ENCODE results near the gene LTBR.
A peak's percentile ranks its signal among the peaks of the same experiment; 100 is the strongest.

LTBR gene

DNA sequence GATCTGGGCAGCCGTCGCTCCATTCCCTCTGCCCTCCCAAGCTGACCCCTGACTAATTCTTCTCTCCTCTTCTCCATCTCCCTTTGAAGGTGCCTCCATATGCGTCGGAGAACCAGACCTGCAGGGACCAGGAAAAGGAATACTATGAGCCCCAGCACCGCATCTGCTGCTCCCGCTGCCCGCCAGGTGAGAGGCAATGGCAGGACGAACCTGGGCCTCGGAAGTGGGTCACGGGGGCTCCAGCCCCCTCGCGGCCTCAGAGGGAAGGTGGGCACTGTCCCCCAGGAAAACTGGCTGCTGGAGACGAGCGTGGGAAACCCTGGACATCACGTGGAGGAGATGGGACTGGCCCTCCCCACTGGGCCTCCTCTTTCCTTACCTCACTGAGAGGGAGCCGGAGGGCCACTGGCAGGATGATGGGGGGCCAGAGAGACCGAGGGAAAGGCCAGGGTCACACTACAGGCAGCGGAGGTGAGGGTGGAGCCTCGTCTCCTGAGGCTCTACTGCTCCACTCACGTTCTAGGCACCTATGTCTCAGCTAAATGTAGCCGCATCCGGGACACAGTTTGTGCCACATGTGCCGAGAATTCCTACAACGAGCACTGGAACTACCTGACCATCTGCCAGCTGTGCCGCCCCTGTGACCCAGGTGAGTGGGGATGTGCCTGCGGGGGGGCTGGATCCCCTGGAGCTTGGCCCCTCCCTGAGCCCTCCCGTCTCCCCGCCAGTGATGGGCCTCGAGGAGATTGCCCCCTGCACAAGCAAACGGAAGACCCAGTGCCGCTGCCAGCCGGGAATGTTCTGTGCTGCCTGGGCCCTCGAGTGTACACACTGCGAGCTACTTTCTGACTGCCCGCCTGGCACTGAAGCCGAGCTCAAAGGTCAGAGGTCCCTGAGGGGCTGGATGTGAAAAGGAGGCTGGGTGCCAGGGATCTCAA is 806 bp downstream of the LTBR start:
- no peak for DNase-seq (ENCODE audit: low spot score)

DNA sequence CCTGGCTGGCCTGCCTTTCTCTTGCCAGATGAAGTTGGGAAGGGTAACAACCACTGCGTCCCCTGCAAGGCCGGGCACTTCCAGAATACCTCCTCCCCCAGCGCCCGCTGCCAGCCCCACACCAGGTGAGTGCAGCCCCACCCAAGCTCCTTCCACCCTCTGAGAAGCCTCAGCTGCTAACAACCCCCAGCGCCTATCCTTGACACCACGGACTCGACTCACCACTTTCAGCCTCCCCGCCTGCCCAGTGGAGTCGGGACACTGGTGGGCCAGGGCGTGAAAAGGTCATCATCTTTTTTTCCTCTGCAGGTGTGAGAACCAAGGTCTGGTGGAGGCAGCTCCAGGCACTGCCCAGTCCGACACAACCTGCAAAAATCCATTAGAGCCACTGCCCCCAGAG is 2.1 kb downstream of the LTBR start:
- DNase-seq (ENCODE audit: low spot score), result no peak

DNA sequence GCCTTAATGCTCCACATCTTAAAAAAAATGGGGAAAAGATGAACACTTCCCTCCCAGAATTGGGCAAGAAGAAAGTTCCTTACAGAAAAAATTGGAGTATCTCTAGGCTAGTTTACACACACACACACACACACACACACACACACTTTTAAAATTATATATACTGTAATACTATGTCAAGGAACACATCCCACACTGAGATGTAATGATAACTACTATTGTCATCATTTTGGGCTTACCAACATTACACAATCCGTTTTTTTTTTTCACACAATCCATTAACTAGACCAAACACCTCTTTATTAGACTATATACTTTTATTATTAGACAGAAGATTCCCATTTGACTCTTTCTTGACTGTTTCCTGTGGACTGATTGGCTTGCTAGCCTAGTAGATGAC is 2.5 kb downstream of the LTBR start:
- DNase-seq (ENCODE audit: low spot score), result no peak

DNA sequence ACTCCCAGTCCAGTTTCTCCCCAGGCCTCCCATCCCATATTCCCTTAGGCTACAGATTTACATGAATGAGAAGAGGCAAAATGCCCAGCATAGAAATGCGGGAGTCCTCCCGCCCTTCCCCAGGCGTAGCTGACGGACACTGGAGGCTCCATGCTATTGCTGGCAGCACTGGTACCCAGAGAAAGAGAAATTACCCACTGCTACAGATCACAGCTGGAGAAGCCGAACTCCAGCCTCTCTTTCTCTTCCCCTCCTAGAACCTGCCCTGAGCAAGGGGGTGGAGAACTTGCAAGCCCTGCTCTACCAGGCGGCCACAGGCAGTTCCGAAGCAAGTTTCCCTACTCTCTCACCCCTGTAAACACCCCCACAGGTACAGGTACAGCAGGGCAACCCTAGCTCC is 3.6 kb downstream of the LTBR start:
- DNase-seq (ENCODE audit: low spot score), result no peak

DNA sequence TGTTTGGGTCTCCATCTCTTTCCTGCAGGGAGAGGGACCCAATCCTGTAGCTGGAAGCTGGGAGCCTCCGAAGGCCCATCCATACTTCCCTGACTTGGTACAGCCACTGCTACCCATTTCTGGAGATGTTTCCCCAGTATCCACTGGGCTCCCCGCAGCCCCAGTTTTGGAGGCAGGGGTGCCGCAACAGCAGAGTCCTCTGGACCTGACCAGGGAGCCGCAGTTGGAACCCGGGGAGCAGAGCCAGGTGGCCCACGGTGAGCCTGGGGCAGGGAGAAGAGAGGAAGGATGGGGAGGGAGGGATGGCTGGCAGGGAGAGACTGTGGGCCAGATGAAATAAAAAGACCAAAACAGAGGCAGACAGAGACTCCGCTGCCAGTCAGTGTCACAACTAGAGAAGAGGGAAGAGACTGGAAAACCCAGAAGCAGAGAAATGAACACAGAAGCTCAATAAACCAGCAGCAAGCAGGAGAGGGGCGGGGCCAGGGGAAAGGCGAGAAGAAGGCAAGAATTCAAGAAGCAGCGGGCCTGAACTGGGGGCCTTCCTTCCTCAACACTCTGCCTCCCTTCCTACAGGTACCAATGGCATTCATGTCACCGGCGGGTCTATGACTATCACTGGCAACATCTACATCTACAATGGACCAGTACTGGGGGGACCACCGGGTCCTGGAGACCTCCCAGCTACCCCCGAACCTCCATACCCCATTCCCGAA is 6.3 kb downstream of the LTBR start:
- no peak for DNase-seq (ENCODE audit: low spot score)

DNA sequence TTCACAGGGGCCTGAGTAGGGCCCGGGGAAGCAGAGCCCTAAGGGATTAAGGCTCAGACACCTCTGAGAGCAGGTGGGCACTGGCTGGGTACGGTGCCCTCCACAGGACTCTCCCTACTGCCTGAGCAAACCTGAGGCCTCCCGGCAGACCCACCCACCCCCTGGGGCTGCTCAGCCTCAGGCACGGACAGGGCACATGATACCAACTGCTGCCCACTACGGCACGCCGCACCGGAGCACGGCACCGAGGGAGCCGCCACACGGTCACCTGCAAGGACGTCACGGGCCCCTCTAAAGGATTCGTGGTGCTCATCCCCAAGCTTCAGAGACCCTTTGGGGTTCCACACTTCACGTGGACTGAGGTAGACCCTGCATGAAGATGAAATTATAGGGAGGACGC is 7.1 kb downstream of the LTBR start:
- DNase-seq (ENCODE audit: low spot score), result no peak

DNA sequence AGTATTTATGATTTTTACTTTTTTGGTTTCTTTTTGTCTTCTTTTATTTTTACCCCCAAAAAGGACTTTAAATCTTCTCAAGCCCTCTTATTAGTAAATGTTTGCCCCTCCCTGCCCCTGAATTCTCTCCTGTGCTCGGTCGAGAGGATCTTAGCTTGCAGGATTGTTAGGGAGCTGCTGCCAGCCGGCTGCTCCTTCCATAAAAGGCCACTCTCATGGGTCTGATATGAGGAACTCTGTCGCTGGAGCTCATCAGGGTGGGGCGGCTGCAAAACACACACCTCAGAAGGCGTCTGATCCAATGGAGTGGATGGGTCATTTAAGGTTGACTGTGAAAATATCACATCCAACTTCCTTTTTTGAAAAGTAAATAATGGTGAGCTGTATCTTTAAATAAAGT is 8.5 kb downstream of the LTBR start:
- DNase-seq (ENCODE audit: low spot score), result no peak

DNA sequence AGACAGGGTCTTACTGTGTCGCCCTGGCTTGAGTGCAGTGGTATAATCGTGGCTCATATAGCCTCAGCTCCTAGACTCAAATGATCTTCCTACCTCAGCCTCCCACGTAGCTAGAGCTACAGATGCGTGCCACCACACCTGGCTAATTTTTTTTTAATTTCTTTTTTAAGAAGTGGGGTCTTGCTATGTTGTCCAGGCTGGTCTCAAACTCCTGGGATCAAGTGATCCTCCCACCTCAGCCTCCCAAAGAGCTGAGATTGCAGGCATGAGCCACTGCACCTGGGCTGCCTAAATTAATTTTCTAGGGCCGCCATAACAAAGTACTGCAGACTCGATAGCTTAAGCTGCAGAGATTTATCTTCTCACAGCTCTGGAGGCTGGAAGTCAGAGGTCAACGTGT is 9.1 kb downstream of the LTBR start:
- no peak for DNase-seq (ENCODE audit: low spot score)

DNA sequence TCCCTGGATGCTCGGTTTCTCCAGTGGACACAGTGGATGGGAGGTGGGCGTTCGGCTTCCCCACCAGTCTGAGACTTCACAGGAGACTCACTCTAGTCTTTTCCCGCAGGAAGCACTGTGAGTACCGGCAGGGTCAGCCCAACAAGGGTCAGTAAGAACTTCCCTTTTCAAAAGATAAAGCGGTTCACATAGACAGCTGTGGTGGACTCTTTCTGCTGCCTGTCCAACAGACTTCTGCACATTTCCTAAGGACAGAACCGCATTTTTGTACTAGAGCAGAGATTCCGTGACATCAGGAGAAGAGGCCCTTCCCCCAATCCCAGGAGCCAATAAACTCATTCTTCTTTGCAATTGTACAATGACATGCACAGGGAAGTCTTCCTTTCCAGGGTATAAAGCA is 10.4 kb downstream of the LTBR start:
- DNase-seq (ENCODE audit: low spot score), result no peak

DNA sequence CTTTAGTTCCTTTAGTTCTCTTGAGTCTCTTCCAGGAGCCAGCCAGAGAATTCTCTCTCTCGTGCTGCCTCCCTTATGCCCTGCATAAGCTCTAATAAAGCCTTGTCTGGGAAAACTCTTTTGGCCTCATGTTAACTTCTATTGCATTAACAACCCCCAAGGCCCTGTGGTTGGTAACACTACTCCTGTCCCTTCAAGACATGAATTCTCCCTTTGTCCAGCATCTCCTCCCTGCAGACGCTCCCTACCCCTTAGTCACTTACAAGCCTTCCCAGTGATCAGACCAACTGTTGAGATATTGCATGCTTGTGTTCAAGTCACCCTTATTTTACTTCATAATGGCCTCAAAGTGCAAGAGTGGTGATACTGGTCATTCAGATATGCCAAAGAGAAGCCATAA is 12.1 kb downstream of the LTBR start:
- no peak for DNase-seq (ENCODE audit: low spot score)

DNA sequence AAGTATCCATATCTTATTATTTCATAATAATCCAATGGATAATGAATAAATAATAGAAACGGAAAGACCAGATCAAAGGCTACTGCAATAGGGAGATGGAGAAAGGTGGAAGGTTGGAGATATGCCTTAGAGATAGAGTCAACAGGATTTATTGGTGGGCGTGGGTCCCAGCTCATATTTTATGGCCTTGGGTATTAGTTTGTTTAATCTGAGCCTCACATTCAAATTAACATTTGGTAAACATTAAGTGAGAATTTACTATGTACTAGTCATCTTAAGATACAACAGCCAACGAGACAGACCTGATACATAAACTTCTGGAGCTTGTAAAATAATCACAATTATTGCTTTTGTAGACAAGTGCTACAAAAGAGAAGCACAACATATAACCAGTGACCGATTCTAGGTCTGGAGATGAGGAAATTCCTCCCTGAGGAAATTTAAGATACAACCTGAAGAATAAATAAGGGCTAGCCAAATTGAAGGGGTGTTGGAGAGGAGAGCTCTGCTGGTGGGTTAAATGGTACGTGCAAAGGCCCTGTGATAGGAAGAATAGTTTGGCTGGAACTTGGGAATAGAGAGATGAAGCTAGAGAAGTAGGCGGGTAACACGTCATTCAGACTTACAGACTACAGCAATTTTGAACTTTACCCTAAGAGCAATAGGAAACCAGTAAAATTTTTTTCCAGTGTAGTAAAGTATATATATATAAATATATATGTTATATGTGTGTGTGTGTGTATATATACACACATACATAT is 16.1 kb downstream of the LTBR start:
- DNase-seq (ENCODE audit: low spot score), result no peak

DNA sequence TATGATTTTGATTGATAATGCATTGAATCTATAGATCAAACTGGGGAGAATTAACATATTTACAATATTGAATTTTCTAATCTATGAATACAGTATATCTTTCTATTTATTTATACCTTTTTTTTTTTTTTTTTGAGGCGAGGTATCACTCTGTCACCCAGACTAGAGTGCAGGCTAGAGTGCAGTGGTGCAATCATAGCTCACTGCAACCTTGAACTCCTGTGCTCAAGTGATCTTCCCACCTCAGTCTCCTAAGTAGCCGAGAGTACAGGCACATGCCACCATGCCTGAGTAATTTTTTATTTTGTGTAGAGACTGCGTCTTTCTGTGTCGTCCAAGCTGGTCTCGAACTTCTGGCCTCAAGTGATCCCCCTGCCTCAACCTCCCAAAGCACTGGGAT is 20.4 kb downstream of the LTBR start:
- no peak for DNase-seq (ENCODE audit: low spot score)

DNA sequence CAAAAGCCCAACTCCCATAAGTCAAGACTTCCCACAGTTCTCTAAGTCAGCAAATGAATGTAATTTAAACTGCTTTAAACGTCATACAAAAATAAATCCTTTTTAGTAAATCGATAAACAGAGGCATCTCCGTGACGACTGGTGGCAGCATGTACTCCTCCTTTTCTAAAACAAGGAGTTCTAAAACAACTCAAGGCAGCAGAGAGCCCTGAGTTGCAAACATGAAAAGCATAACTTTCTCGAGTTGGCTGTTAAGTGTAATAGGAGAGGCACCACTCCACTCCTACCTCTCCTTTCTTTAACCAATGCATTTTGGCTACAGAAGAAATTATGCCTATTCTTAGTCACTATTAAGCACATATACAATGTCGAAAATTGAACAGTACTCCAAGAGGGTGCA is 22.0 kb downstream of the LTBR start:
- no peak for DNase-seq (ENCODE audit: low spot score)

DNA sequence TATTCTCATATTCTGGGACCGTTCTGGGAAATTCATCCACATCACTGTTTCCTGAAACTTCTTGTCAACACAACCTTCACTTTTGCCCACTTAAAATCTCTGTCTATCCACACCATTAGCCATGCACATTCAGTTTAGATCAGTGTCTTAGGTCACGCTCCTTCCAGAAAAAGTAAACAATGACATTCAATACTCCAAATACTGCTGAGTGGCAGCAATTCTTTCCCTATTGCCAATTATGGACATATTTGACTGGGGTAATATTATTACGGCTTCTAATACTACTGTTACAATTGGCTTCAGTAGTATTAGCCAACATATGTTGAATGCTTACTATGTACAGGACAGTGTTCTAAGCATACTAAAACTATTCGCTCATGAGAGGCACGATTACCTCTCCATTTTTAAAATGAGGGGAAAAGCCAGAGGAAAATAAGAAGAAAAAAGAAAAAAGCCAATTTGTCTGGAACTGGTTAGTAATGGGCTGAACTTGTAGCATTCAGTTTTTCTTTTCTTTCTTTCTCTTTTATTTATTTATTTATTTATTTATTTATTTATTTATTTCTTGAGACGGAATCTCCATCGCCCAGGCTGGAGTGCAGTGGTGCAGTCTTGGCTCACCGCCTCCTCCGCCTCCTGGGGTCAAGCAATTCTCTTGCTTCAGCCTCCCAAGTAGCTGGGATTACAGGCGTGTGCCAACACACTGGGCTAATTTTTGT is 23.4 kb downstream of the LTBR start:
- no peak for DNase-seq (ENCODE audit: low spot score)

DNA sequence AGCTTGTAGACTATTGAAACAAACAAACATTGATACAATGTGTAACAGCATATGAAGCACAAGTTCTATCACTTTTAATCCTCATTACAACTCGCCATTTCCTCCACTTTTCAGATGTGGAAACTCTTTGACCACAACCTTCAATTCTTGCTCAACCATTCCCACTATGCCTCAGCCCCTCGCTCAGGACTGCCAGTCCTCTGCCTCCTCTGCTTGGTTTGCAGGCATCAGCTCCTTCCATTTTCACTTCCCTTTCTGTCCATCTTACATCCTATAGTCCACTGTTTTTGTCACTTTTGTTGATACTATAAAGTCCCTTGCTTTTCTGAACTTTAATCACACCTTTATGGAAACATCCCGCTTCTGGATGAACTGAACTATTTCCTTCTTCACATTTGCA is 32.6 kb downstream of the LTBR start:
- DNase-seq (ENCODE audit: low spot score), result peak; percentile 50

DNA sequence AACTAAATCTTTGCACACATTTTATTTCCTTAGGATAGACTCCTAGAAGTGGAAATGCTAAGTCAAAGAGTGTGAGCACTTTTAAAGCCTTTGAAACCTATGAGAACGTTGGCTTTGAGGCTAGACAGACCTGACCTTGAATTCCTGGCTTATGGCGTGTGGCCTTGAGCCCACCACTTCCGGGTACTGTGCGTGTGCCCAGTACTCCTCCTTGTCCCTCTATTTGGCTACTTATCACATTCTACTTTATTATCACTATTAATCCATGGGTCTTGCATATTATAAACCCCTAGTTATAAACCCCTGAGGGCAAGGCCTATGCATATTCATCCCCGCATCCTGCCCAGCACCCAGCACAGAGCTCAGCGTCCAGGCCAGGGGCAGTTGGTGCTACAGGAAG is 34.8 kb downstream of the LTBR start:
- no peak for DNase-seq (ENCODE audit: low spot score)

DNA sequence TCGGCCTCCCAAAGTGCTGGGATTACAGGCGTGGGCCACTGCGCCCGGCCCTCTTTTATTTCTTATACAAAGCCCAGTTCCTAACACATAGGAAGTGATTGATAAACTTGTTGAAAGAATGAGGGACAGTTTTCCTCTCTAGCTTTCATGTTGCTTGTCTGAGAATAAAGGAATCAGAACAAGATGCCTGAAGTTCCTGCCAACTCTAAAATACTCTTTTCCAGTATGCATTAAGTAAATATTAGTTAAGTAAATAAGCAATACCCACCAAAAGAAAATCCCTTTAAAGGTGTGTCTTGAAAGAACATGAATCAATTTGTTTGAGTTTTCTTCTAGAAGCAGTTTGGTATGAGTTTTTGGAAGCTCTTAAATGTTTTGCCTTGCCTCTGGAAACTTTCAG is 36.4 kb downstream of the LTBR start:
- DNase-seq (ENCODE audit: low spot score), result no peak

DNA sequence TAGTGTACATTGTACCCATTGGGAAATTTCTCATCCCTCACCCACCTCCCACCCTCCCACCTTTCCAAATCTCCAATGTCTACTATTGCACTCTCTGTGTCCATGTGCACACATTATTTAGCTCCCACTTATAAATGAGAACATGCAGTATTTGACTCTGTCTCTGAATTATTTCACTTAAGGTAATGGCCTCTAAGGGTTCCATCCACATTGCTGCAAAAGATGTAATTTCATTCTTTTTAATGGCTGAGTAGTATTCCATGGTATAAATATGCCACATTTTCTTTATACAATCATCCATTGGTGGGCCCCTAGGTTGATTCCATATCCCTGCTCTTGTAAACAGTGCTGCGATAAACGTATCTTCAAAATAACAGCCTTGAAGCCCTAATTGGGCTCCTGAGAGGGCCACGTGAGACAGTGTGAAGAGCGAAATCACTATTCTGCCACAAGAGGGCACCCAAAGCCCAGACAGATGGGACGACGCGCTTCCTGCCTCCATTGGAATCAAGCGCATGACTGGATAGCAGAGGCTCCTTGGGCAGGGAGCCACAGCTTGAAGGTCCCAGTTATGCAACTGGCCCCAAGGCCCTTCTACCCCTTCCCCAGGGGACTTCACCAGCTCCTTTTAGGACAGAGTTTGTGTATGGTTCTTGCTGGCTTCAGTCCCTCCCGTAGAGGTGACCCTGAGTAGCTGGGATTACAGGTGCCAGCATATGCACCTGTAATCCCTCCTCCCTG is 39.5 kb downstream of the LTBR start:
- peak; percentile 90 for DNase-seq (ENCODE audit: low spot score)

DNA sequence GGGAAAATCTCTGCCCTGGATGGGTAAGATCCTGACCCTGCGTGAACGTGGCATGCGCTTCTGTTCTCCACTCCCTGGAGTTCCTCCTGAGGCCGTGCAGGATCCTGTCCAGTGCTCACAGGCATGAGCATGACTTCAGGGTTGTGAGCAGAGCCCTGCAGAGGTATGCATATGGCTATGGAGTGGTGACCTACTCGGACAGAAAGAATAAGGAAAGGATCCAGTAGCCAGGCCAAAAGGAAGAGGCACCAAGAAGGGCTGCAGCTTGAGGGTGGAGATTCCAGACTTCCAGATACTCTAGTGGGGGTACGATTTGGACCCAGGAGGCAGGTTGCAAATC is 40.0 kb downstream of the LTBR start:
- DNase-seq (ENCODE audit: low spot score), result no peak

DNA sequence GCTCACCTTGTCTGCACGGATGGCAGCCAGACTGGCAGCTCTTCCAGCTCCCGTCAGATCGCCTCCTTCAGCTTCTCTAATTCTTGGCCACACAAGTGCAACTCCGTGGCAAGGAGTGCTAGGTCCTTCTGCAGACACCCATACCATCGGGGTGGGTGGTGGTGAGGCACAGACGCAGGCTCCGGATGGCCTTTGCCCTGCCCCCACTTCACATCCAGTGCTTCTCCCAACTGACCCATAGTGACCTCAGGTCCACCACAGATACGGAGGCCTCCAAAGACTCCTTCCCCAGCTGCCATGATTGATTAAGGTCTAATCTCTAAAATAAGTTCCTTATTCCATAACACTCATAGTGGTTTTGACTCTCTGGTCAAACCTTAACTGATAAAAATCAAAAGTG is 40.9 kb downstream of the LTBR start:
- no peak for DNase-seq (ENCODE audit: low spot score)
